DMS53 treated with DMSO at 0.1 percent for 48 hours (cell line): ENCODE data around the gene GPBP1.
"Not testable (repeated sequence)": the region's sequence is repeated elsewhere in the genome, so short reads cannot be mapped to it uniquely, and the experiment has no call there.

ENCODE experiments used
- DNase-seq: peaks from one replicate; lab custom pipeline; 2025; ENCODE audit not compliant: unreplicated experiment; lab: John Stamatoyannopoulos, UW

The GPBP1 gene

DNA sequence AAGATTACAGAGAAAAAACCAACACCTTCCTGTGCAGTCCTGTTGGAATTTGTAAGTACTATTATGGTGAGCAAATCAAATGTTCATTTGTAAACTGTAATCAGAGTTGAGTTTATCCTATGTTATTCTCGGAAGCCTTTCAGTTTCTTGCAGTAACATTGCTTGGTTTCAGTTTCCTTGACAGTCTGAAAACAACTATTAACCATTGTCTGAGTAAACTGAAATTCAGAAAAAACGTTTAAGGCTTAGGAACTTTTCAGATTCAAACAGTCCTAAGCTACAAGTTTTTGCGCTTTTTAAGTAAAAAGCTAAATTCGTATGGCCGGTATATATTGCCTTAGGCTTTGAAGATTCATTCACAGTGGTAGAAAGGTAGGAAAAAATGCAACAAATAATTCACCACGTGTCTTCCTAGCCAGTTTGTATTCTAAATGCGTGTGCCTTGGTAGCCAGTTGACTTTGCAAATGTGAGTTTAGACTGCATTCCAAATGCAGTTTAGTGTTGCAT, 2.5 kb downstream of the GPBP1 start:
- no peak for DNase-seq

GRCh38 chr5:57177479-57178156, 3.8 kb downstream of the GPBP1 start:
- DNase-seq, result no peak

- not testable (repeated sequence) for DNase-seq
Observed at GRCh38 chr5:57178238-57178637, 4.4 kb downstream of the GPBP1 start.

DNA sequence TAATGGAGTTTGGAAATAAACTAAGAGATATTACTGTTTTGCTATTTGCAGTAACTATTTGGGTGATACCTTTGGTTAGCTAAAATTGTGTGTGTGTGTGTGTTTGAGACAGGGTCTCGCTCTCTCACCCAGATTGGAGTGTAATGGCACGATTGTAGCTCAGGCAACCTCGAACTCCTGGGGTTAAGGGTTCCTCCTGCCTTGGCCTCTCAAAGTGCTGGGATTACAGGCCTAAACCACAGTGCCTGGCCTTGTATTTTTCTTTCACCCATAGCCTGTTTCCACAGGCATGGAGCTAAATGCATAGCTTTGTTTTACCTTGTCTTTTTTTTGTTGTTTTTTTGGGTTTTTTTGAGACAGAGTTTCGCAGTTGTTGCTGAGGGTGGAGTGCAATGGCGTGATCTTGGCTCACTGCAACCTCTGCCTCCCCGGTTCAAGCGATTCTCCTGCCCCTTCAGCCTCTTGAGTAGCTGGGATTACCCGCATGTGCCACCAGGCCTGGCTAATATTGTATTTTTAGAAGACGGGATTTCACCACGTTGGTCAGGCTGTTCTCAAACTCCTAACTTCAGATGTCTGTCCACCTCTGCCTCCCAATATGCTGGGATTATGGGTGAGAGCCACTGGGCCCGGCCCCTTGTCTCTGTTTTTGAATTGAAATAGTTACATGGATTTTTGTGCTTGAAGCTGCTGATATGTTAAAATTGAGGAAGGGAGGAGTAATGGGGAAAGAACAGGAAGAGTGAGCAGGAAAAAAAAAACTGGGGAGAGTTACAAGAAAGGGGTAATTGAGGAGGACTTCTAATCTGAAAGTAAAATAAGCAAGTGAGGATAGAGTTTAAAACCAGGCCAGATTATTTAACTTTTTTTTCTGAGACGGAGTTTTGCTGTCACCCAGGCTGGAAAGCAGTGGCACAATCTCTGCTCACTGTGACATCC, 5.7 kb downstream of the GPBP1 start:
- DNase-seq, result no peak

DNA sequence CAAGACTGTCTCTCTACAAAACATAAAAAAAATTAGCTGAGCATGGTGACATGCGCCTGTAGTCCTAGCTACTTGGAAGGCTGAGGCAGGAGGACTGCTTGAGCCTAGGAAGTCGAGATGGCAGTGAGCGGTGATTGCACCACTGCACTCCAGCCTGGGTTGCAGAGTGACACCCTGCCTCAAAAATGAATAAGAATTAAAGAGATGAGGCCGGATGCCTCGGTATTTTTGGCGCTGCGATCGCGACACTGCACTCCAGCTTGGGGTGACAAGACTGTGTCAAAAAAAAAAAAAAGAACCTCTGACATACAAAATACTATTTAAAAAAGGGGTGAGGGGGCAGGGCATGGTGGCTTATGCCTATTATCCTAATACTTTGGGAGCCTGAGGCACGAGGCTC, 7.3 kb downstream of the GPBP1 start:
- DNase-seq, result no peak

DNA sequence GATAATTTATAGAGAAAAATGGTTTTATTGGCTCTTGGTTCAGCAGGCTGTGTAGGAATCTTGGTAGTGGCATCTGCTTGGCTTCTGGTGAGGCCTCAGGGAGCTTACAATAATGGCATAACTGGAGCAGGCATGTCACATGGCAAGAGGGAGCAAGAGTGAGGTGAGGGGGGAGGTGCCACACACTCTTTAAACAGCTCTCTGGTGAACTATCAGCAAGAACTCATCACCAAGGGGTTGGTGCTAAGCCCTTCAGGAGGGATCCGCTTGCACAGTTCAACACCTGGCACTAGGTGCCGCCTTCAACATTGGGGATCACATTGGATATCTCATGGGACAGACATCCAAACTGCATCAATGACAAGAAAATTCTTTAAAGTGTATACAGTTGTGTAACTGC, 10.5 kb downstream of the GPBP1 start:
- DNase-seq, result no peak

- DNase-seq, result no peak
Observed at GRCh38 chr5:57185313-57185712, 11.5 kb downstream of the GPBP1 start.

DNA sequence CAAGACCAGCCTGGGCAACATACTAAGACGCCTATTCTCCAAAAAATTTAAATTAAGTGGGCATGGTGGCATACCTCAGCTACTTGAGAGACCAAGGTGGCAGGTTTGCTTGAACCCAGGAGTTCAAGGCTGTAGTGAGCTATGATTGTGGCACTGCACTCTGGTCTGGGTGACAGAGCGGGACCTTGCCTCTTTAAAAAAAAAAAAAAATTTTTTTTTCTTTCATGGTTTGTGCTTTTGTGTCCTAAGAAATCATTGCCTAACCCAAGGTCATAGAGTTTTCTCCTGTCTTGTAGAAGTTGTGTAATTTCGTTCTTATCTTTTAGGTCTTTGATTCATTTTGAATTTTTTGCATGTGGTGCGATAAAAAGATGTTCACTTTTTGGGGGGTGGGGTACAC, 12.3 kb downstream of the GPBP1 start:
- DNase-seq, result no peak

DNA sequence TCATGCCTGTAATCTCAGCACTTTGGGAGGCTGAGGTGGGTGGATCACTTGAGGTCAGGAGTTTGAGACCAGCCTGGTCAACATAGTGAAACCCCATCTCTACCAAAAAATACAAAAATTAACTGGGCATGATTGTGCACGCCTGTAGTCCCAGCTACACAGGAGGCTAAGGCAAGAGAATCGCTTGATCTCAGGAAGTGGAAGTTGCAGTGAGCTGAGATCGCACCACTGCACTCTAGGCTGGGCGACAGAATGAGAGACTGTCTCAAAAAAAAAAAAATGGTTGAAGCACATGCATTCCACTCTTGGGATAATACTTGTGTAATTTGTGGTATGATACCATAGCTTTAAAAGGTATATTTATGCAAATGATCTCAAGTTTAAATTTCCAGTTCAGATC, 14.1 kb downstream of the GPBP1 start:
- DNase-seq, result not testable (repeated sequence)

- DNase-seq, result no peak
Observed at GRCh38 chr5:57189515-57189914, 15.7 kb downstream of the GPBP1 start.

- DNase-seq, result no peak
Observed at GRCh38 chr5:57190593-57190992, 16.7 kb downstream of the GPBP1 start.

DNA sequence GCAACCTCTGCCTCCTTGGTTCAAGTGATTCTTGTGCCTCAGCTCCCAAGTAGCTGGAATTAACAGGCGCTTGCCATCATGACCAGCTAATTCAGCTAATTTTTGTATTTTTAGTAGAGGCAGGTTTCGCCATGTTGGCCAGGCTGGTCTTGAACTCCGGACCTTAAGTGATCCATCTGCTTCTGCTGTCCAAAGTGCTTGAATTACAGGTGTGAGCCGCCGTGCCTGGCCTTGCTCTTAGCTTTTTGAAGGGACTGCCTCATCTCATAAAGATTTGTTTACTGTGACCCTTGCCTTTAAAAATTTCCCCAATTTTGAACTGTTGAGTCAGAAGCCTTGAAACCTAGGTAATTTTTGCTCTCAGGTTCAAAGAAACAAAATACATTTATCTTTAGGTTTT, 17.3 kb downstream of the GPBP1 start:
- no peak for DNase-seq

GRCh38 chr5:57191986-57192385, 18.1 kb downstream of the GPBP1 start:
- no peak for DNase-seq

DNA sequence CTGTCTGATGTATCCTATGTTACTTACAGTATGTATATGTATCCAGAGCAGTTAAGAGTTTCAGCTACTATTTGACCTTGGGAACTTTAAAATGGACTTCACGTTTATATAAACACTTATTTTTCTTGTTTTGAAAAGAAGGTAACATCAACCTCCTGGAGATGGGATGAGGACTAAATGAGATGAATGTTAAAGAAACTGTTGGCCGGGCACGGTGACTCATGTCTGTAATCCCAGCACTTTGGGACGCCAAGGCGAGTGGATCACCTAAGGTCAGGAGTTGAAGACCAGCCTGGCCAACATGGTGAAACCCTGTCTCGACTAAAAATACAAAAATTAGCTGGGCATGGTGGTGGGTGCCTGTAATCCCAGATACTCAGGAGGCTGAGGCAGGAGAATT, 19.0 kb downstream of the GPBP1 start:
- not testable (repeated sequence) for DNase-seq

- no peak for DNase-seq
Observed at GRCh38 chr5:57193757-57194413, 20.0 kb downstream of the GPBP1 start.

- no peak for DNase-seq
Observed at GRCh38 chr5:57194653-57195052, 20.8 kb downstream of the GPBP1 start.

- DNase-seq, result no peak
Observed at GRCh38 chr5:57195060-57195459, 21.2 kb downstream of the GPBP1 start.

DNA sequence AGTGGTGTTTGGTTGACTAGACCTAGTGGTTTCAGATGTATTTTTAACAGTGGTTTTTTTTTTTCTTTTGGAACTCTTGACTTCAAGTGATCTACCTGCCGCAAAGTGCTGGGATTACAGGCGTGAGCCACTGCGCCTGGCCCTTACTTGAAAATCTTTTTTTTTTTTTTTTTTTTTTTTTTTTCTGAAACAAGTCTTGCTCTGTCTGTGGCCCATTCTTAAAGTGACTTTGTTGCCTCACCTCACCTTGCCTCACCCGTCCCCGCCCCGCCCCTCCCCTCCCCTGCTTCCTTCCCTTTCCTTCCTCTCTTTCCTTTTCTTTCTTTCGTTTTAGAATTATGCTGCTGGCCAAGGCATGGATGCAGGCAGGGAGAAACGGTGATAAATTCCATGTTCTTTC, 26.0 kb downstream of the GPBP1 start:
- DNase-seq, result no peak

- DNase-seq, result no peak
Observed at GRCh38 chr5:57202811-57203210, 29.0 kb downstream of the GPBP1 start.

- no peak for DNase-seq
Observed at GRCh38 chr5:57207007-57207653, 33.3 kb downstream of the GPBP1 start.

DNA sequence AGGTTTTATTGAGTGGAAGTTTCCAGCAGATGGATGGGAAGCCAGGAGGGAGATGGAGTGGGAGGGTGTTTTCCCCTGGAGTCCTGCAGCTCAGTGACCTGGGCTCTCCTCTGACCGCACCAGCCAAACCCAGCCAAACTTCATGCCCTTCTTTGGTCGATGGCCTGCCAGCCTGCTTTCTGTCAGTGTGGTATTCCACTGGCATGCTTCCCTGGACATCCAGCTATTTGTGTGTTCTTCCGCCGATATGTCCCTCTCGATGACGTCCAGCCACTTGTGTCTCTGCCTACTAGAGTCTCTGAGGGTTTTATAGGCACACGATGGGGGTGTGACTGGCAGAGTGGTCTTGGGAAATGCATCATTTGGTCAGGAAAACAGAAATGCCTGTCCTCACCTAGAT, 33.8 kb downstream of the GPBP1 start:
- no peak for DNase-seq
